NT2/D1 (cell line): ENCODE results near the gene KMT2A.

ENCODE experiments used
- DNase-seq: peaks from one replicate; pipeline ENCODE4 v3.0.0-alpha.2; 2011; ENCODE audit warnings: low read depth, low spot score
- H3K27me3 ChIP-seq: 2 replicates; pipeline ENCODE4 v1.6.0; 2011; ENCODE audit warnings: mild to moderate bottlenecking; ENCODE audit not compliant: insufficient read length, insufficient read depth
- H3K36me3 ChIP-seq: 2 replicates; pipeline ENCODE4 v1.6.1; 2011; ENCODE audit warnings: mild to moderate bottlenecking, low read length, mixed read lengths; ENCODE audit not compliant: insufficient read depth, insufficient read length
- H3K4me1 ChIP-seq: 2 replicates; pipeline ENCODE4 v1.5.1; 2011; ENCODE audit not compliant: insufficient read depth, insufficient read length
- H3K4me3 ChIP-seq: 2 replicates; pipeline ENCODE4 v1.5.1; 2011; ENCODE audit warnings: low read depth; ENCODE audit not compliant: insufficient read length
- H3K9ac ChIP-seq: 2 replicates; pipeline ENCODE4 v1.6.0; 2011; ENCODE audit warnings: low read depth; ENCODE audit not compliant: insufficient read length
- H3K9me3 ChIP-seq: 2 replicates; pipeline ENCODE4 v1.5.1; 2011; ENCODE audit warnings: mild to moderate bottlenecking, low read length; ENCODE audit not compliant: insufficient read depth
- SUZ12 ChIP-seq: IDR thresholded peaks from 2 replicates; pipeline ENCODE4 v1.6.1; 2011; ENCODE audit not compliant: insufficient read length, insufficient read depth; ENCODE audit errors: extremely low read depth
- YY1 ChIP-seq: IDR thresholded peaks from 2 replicates; pipeline ENCODE4 v1.6.1; 2011; ENCODE audit not compliant: insufficient read length, insufficient read depth
- ZNF274 ChIP-seq: IDR thresholded peaks from 2 replicates; pipeline ENCODE4 v1.6.1; 2011; ENCODE audit warnings: mild to moderate bottlenecking, low read depth, low read length

The KMT2A gene

GRCh38 chr11:118574636-118575035 is 138.3 kb downstream of the KMT2A start:
- no peaks in the 10 kb centered on the region for H3K4me1 ChIP-seq
- no peak overlapping the region for H3K4me3 ChIP-seq
- H3K27me3 ChIP-seq, result no peaks in the 10 kb centered on the region
- TF ChIP-seq ZNF274 (no peak), YY1 (no peak), SUZ12 (no peak)
- H3K9me3 ChIP-seq, result no peaks in the 10 kb centered on the region
- no peak overlapping the region for H3K9ac ChIP-seq
- peaks cover 25% of the 10 kb centered on the region for H3K36me3 ChIP-seq
- no peak for DNase-seq
